ENCODE data around the gene ACOT9. TPM values are rescaled to one million over a fixed set of nuclear protein-coding genes. Genes with fewer than 3 reads are reported as not detected.

Gene ACOT9
- total and polyA plus RNA-seq, 2 donors (not counting 3 experiments of a cell fraction or from before 2014, with no cell fraction given) = 38.4 to 83.1 TPM

DNA sequence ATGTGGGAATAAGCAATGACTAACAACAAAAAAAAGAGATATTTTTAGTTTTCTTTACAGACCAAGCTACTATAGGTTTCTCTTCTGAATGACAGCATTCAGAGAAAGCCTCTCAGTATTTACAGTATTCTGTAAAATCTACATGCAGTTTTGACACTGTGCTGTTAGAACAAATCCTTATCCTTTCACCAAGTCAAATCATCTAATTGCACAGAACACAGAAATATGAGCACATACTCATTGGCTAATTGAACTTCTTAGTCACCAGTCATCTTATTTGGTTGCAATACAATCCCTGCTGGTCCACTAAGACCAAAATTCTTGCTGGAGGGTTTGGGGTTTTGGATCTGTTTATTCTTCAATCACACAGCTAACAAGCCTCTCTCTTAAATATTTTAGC is 5.7 kb downstream of the ACOT9 start:
- BruUV-seq (replicated peaks) = no TSS peak
- no peak for FAIRE-seq
- Histone ChIP-seq H3K9me1 (replicated peaks; ENCODE audit: control insufficient read depth, extremely low read depth, insufficient read depth, low read length) (no peaks in the 10 kb centered on the region), H3K4me1 (ENCODE audit: control insufficient read depth, extremely low read depth, insufficient read depth, low read length) (peaks cover 7% of the 10 kb centered on the region), H3K27me3 (ENCODE audit: control insufficient read depth in 2 of 2, insufficient read depth in 2 of 2, low read length in 2 of 2) (no peaks in the 10 kb centered on the region), H3K9ac (replicated peaks; ENCODE audit: extremely low read depth, insufficient read depth, low read length) (no peak overlapping the region), H3K79me2 (ENCODE audit: control insufficient read depth, insufficient read depth, low read length) (peaks cover 80% of the 10 kb centered on the region), H2AFZ (ENCODE audit: low read depth, low read length) (no peak overlapping the region), H3K36me3 (ENCODE audit: control insufficient read depth in 2 of 2, extremely low read depth in 1 of 2, insufficient read depth in 2 of 2, low read length in 2 of 2) (no peaks in the 10 kb centered on the region), H3K27ac (ENCODE audit: insufficient read depth, low read depth, low read length) (no peak overlapping the region), H4K20me1 (replicated peaks; ENCODE audit: control insufficient read depth, extremely low read depth, insufficient read depth, low read length) (no peaks in the 10 kb centered on the region), H3K4me2 (ENCODE audit: insufficient read depth, low read length) (no peak overlapping the region), H3K9me3 (replicated peaks; ENCODE audit: control insufficient read depth, insufficient read depth, low read length) (no peaks in the 10 kb centered on the region), H3K4me3 (replicated peaks in 1 of 3; ENCODE audit: insufficient read depth in 1 of 3, low read depth in 1 of 3, low read length in 3 of 3) (no peak overlapping the region)
- intact Hi-C loops (cut with micrococcal nuclease) (no loop called here), dilution Hi-C loops (cut with MboI; ENCODE audit: extremely low pct_ligation_motif_present, low sequenced_read_pairs) (no loop called here)
- TF ChIP-seq GATA2 (IDR thresholded peaks at IDR 0.05; ENCODE audit: insufficient read depth, insufficient read length, low read depth, low read length) (no peak), JUN (IDR thresholded peaks at IDR 0.05; ENCODE audit: borderline replicate concordance, insufficient read depth, insufficient read length, low read depth) (no peak), POLR2A (IDR thresholded peaks at IDR 0.05; ENCODE audit: low read depth, low read length) (no peak), POLR2AphosphoS5 (IDR thresholded peaks at IDR 0.05; ENCODE audit: insufficient read depth, low read depth, low read length) (no peak), FOS (IDR thresholded peaks at IDR 0.05; ENCODE audit: borderline replicate concordance, insufficient read depth, low read length) (no peak), EZH2 (IDR thresholded peaks at IDR 0.05; ENCODE audit: borderline replicate concordance, low read depth, low read length, severe bottlenecking) (no peak), MYC (IDR thresholded peaks at IDR 0.05; ENCODE audit: low read depth, low read length) (no peak)
- TF ChIP-seq, protein P1, sequence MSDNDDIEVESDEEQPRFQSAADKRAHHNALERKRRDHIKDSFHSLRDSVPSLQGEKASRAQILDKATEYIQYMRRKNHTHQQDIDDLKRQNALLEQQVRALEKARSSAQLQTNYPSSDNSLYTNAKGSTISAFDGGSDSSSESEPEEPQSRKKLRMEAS (IDR thresholded peaks at IDR 0.05; ENCODE audit: insufficient read depth, insufficient read length) = no peak
- TF ChIP-seq, protein P2, sequence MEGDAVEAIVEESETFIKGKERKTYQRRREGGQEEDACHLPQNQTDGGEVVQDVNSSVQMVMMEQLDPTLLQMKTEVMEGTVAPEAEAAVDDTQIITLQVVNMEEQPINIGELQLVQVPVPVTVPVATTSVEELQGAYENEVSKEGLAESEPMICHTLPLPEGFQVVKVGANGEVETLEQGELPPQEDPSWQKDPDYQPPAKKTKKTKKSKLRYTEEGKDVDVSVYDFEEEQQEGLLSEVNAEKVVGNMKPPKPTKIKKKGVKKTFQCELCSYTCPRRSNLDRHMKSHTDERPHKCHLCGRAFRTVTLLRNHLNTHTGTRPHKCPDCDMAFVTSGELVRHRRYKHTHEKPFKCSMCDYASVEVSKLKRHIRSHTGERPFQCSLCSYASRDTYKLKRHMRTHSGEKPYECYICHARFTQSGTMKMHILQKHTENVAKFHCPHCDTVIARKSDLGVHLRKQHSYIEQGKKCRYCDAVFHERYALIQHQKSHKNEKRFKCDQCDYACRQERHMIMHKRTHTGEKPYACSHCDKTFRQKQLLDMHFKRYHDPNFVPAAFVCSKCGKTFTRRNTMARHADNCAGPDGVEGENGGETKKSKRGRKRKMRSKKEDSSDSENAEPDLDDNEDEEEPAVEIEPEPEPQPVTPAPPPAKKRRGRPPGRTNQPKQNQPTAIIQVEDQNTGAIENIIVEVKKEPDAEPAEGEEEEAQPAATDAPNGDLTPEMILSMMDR (IDR thresholded peaks at IDR 0.05; ENCODE audit: extremely low read depth in 1 of 2, insufficient read depth in 1 of 2, low read depth in 1 of 2, low read length in 2 of 2) = no peak
- ChIA-PET POLR2A (no interaction called here), CTCF (no interaction called here)
- no peak for DNase-seq (ENCODE audit: low read depth, low spot score)
